KOPT-K1 (cell line): ENCODE measurements around the gene RFFL.
"Not testable (repeated sequence)": the region's sequence is repeated elsewhere in the genome, so short reads cannot be mapped to it uniquely, and the experiment has no call there.

ENCODE experiments used
- H3K27ac ChIP-seq: fragments of 200-600 bp; sonication (generic); 2 replicates; pipeline ENCODE4 v1.5.1; 2016; ENCODE audit warnings: antibody characterized with exemption, mild to moderate bottlenecking, low read depth, low read length; ENCODE audit not compliant: poor library complexity, severe bottlenecking
- H3K36me3 ChIP-seq: fragments of 200-600 bp; sonication (generic); 2 replicates; pipeline ENCODE4 v1.5.1; 2017; ENCODE audit warnings: antibody characterized with exemption, mild to moderate bottlenecking, low read length, moderate library complexity; ENCODE audit not compliant: insufficient read depth
- H3K9me3 ChIP-seq: fragments of 200-600 bp; sonication (generic); 2 replicates; pipeline ENCODE4 v1.5.1; 2017; ENCODE audit warnings: antibody characterized with exemption, low read length, mild to moderate bottlenecking; ENCODE audit not compliant: insufficient read depth, poor library complexity, severe bottlenecking

RFFL gene

DNA sequence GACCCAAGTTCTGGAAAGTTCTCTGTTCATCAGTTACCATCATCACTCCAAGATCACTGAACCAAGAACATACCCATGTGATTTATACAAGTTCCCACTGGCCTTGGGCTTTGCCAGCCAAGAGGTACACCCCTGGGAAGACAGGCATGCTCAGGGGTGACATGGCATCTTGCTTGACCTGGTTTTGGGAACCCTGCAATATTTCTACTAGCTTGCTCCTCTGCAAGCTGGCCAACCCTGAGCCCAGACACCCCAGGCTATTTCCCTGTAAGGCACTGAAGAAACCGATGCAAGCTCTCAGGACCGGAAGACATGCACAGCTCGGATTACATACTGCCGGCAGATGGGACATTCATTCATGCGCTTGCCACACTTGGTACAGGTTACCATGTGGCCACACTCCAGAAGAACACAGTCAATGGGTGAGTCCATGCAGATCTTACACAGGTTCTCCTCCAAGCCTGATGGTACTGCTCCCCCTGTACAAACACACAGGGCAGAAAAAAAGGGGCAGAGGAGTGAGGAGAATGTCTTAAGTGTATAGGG, 51.8 kb downstream of the RFFL start:
- no peak overlapping the region for H3K27ac ChIP-seq
- no peaks in the 10 kb centered on the region for H3K9me3 ChIP-seq
- peaks cover 15% of the 10 kb centered on the region; the same call in 1 of the 2 replicates for H3K36me3 ChIP-seq

DNA sequence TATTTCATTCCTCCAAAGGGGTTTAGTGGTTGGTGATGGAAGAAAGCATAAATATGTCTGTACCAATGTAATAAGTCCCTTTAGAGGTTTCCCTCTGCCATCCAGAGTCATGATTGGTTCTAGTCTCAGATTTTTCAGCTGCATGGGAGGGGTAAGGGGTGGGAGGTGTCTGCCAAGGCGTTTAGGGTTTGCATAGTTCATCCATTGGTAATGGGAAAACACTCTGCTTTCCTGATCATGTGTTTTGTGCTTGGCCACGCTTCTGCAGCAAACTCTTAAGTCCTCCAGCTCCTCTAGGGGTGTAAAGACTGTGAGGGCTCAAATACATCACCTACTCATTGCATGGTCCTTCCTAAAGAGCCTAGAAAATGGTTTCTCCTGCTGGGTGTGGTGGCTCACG, 53.4 kb downstream of the RFFL start:
- Histone ChIP-seq H3K27ac (no peak overlapping the region), H3K9me3 (no peaks in the 10 kb centered on the region), H3K36me3 (peaks cover 26% of the 10 kb centered on the region)

DNA sequence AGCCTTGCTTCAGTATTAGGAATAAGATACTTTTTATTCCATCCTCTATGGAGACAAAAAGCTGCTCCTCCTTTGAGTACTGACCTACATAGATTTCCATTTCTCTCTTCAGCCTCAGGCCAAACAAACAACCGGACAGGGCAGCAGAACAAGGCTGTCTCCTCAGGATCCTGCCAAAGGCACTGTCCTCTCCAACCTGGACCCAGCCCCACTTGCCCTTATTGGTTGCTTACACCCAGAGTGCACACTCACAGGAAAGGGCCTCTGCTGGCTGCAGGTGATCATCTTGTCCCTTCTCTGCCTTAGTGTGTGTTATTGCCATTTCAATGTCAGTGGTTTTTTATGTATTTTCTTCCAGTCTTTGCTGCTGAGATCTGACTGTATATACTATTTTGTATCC, 56.5 kb downstream of the RFFL start:
- Histone ChIP-seq H3K27ac (no peak overlapping the region), H3K9me3 (no peaks in the 10 kb centered on the region), H3K36me3 (peaks cover 57% of the 10 kb centered on the region)

DNA sequence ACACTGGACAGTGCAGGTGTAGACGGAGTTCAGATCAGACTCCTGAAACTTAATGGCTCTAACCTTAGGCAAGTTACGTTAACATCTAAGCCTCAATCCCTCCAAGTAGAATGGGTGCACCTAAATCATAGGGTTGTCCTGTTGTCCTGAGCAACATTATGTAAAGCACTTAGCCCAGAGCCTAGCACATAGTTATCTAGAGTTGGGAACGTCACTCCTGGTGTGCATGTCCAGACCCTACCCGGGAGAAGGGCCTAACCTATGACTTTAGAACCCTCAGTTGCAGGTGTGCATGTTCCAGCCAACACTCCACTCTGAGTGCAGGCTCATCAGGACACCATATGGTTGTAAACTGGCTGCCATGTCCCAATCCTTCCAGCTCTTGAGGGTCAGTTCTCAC, 57.2 kb downstream of the RFFL start:
- Histone ChIP-seq H3K27ac (no peak overlapping the region), H3K36me3 (peaks cover 63% of the 10 kb centered on the region), H3K9me3 (no peaks in the 10 kb centered on the region)

DNA sequence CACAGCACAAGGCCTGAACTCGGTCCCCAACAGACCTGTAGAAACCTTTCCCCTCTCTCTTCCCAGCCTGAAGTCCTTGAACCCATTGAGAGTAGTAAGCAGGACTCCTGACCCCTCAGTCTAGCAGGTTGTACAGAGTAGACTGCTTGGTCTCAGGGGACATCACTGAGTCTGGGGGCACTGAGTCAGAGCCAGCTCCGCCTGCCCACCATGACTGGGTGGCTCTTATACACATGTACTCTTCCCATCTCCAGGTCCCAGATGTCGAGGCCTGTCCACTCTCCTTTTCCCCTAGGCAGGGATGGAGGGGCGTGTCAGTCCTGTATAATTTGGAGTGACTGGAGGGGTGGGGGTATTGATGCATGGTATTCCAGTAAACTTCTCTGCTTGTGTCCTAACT, 59.7 kb downstream of the RFFL start:
- H3K36me3 ChIP-seq, result peaks cover 89% of the 10 kb centered on the region
- H3K27ac ChIP-seq, result no peak overlapping the region
- H3K9me3 ChIP-seq, result no peaks in the 10 kb centered on the region

DNA sequence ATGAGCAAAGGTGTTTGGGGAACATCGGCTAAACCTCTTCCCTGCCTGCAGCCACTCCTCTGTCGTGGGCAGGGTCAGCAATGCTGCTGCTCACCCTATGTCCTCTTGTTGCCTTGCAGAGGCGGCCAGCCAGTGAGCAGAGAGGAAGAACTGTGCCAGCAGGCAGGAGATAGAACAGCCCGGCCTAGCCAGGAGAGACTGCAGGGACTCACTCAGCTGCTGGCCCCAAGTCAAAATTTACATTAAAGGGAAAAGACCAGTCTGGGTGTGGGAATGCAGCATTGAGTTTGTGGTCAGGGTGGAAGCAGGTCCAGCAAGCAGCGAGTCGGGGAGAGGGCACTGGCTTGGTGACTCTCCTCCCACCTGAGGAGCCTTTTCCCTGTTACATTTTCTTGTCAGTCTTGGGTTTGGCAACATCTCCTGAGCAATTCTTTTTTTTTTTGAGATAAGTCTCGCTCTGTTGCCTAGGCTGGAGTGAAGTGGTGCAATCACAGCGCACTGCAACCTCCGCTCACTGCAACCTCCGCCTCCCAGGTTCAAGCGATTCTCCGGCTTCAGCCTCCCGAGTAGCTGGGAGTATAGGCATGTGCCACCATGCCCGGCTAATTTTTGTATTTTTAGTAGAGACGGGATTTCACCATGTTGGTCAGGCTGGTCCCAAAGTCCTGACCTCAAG, 60.5 kb downstream of the RFFL start:
- peaks cover 93% of the 10 kb centered on the region for H3K36me3 ChIP-seq

DNA sequence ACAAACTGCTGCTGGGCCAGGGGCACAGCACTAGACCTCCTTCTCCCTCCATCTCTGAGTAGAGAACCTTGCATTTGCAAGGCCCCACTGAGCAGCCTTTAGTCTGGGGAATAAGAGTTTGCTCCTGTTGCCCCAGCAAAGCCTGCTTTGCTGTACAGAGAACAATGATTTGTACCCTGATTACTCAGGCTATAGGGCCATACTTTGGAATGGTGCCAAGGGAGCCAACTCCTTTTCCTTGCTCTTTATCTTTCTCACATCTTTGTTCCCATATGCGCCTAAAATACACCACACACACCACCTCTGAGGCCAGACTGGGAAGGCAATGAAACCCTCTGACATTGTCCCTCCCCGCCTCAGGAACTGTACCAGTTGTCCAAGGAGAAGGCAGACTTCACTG, 62.0 kb downstream of the RFFL start:
- H3K36me3 ChIP-seq, result peaks cover 96% of the 10 kb centered on the region
- H3K27ac ChIP-seq, result no peak overlapping the region
- no peaks in the 10 kb centered on the region for H3K9me3 ChIP-seq

More for the DNA sequence above, 60.5 kb downstream of the RFFL start:
- Histone ChIP-seq H3K27ac (no peak overlapping the region), H3K9me3 (no peaks in the 10 kb centered on the region)

DNA sequence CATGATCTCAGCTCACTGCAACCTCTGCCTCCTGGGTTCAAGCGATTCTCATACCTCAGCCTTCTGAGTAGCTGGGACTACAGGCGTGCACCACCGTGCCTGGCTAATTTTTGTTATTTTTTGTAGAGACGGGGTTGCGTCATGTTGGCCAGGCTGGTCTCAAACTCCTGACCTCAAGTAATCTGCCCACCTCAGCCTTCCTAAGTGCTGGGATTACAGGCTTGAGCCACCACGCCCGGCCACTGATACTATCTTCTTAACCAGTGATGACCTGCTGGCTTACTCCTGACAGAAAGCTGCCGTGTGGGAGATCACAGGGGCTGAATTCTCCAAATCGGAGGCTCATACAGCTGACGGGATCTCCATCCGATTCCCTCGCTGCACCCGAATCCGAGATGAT, 62.5 kb downstream of the RFFL start:
- H3K9me3 ChIP-seq, H3K27ac ChIP-seq: not testable (repeated sequence)
- peaks cover 99% of the 10 kb centered on the region for H3K36me3 ChIP-seq

DNA sequence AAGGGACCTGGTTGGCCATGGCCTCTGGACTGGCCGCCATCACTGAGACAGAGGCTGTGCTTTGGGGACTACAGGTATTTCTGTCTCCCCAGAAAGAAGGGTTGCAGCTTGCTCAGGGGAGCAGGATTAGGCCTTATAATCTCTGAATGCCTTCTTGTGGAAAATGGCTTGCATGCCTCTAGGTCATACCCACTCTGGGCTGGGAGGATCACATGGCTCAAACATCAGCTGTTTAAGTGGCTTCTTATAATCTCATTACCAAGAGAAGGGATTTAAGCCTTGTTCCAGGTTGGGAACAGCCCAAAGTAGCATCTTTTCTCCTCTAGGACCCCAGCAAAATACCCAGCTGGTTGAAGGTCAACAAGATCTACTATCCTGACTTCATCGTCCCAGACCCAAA, 64.1 kb downstream of the RFFL start:
- H3K36me3 ChIP-seq, result peaks cover 99% of the 10 kb centered on the region
- H3K9me3 ChIP-seq, result no peaks in the 10 kb centered on the region
- H3K27ac ChIP-seq, result no peak overlapping the region

DNA sequence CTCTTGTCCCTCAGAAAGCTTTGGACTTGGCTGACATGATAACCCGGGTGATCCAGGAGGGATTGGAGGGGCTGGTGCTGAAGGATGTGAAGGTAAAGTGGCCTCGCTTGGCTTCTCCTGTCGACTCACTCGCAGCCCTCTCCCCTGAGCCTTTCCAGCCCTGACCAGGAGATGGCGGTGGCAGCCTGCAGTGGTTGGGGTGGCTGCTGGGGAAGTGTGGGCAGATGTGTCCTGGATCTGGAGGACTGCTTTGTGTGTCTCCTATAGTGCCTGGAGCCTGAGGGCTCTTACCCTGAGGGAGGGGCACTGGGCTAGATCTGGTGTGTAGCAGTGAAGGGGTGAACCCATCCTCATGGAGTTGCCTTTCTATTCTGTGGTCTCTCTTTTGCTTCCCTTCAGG, 65.3 kb downstream of the RFFL start:
- Histone ChIP-seq H3K36me3 (peaks cover 100% of the 10 kb centered on the region), H3K27ac (no peak overlapping the region), H3K9me3 (no peaks in the 10 kb centered on the region)

DNA sequence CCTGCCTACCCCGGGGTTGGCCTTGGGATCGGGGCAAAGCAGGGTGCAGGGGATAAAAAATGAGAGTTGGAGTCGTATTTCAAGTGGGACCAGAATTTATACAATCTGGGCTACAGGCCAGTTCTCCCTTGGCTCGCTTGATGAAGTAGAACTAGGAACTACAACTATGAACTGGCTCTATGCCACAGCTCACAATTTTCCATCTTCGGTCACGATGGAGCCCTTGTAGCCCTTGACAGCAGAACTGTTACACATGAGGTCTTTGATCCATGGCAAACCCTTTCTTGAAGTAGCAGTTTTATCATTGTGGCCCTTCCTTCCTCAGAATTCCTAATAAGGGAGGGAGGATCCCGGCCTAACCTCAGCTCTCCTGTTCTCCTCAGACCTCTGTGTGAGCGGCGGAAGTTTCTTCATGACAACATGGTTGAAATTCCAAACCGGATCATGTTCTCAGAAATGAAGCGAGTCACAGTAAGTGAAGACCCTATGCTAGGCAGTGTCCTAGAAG, 66.1 kb downstream of the RFFL start:
- Histone ChIP-seq H3K27ac (no peak overlapping the region), H3K36me3 (peaks cover 100% of the 10 kb centered on the region), H3K9me3 (no peaks in the 10 kb centered on the region)

DNA sequence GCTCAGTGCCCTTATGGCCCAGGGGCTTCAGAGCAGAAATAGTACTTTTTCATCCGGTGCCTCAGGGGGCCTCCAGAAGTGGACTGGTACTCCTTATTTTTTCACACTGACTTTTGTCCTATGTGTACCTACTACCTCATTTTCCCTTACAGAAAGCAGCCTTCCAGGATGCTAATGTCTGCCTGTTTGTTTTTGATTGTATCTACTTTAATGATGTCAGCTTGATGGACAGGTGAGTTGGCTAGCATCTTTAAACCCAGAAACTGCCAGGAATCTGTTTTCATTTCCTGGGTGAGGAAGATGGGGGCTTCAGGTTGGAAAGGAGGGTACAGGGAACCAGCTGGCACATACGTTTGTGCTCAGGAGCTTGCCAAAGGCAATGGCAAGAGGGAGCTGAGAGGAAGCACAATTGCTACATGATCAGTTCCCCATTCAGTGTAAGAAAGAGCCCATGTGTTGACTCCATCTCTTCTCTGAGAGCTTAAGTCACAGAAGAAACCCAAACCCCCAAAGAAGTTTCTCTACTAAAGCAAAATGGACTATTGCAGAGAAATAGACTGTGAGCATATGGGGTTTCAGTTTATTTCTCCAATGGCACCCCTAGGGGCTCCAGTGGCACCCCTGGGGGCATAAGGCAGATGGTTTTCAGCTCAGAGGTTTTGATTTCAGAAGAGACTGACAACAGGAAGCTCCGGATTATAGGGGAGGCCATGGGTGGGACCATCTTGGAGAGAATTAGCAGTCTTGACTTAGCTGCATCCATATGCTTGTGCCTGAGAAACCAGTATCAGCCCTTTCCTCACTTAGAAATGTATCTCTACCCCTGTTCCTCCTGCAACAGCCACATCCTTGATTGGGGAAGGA, 66.9 kb downstream of the RFFL start:
- no peaks in the 10 kb centered on the region for H3K9me3 ChIP-seq
- H3K27ac ChIP-seq, result no peak overlapping the region
- H3K36me3 ChIP-seq, result peaks cover 100% of the 10 kb centered on the region

DNA sequence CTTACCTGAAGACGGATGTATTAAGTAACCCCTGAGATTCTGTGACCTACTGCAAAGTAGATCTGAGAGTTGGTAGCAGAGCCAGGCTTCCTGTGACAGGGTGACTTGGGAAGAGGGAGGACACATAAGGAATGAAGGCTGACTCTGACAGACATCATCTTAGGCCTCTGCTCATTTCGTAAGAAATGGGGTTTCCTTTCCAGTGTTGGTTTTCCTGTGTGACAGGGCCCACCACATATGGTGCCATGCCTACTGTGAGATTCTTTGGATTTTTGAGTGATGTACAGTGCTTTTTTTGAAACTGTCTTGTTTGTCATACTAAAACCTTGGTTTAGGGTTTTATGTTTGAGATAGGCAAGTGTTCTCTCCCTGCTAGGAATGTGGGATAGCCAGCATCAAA, 70.5 kb downstream of the RFFL start:
- Histone ChIP-seq H3K9me3 (no peaks in the 10 kb centered on the region), H3K36me3 (peaks cover 100% of the 10 kb centered on the region), H3K27ac (no peak overlapping the region)

DNA sequence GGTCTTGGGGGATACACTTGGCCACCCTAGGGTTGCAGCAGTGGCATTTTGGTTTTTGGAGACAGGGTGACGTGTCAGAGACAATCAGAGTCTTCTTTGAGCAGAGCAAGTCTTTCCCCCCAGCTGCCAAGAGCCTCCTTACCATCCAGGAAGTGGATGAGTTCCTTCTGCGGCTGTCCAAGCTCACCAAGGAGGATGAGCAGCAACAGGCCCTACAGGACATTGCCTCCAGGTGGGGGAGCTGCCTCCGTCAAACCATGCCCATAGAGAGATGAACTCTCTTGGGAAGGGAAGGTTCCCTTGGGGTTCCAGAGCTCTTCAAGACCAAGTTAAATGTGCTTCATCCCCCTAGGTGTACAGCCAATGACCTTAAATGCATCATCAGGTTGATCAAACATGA, 71.9 kb downstream of the RFFL start:
- Histone ChIP-seq H3K9me3 (no peaks in the 10 kb centered on the region), H3K27ac (no peak overlapping the region), H3K36me3 (peaks cover 98% of the 10 kb centered on the region)

DNA sequence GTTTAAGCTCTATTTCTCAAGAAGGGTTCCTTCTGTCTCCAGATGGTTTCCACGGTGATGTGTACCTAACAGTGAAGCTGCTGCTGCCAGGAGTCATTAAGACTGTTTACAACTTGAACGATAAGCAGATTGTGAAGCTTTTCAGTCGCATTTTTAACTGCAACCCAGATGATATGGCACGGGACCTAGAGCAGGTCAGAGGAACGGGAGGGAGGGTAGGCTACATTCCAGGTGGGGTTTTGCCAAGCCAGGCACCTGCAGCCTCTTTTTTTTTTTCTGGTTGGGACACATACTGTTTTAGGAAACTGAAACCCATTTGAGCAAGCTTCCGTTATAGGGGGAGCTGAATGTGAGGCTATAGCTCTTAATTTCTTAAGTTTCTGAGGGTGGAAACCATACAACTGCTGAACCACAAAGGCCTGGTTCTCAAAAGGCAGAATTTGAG, 72.6 kb downstream of the RFFL start:
- Histone ChIP-seq H3K9me3 (no peaks in the 10 kb centered on the region), H3K27ac (no peak overlapping the region), H3K36me3 (peaks cover 98% of the 10 kb centered on the region)
